HCT116 (cell line): ENCODE results near the gene TBKBP1. TPM values are rescaled to one million over a fixed set of nuclear protein-coding genes. Genes with fewer than 3 reads are reported as not detected.

Experiments
- ATAC-seq: fragments of 200-7000 bp; cut with Tn5 transposase; 2 replicates; pipeline ENCODE4 v1.9.1; 2020; ENCODE audit warnings: mild to moderate bottlenecking, moderate library complexity
- BruUV-seq: library from RNA; stranded (reverse); fragments of 400-500 nt; replicated peaks from 2 replicates; lab custom pipeline; 2021; lab: Mats Ljungman, UMichigan
- CTCF ChIA-PET: fragments of 300-600 bp; sonication (Branson Sonifier 250); formaldehyde crosslinking; loops from one replicate; lab custom pipeline; 2021; ENCODE audit warnings: antibody characterized with exemption; lab: Charles Lee
- POLR2A ChIA-PET: fragments of 300-600, 350-600 bp; sonication (Branson Sonifier 250); formaldehyde crosslinking; loops from one replicate; lab custom pipeline; 2021; ENCODE audit warnings: antibody characterized with exemption; lab: Charles Lee
- RAD21 ChIA-PET, 2 experiments: fragments of 300-600 bp; sonication (Branson Sonifier 250); formaldehyde crosslinking; loops; one replicate each; lab custom pipeline; 2023; ENCODE audit warnings: low total read pairs in 2 of 2; ENCODE audit not compliant: uncharacterized antibody in 2 of 2, unreplicated experiment in 2 of 2, low non-redundant PET in 1 of 2; lab: Charles Lee
- DNase-seq: peaks from one replicate; pipeline ENCODE4 v3.0.0-alpha.2; 2010; ENCODE audit warnings: low read depth, low spot score
- H2AFZ ChIP-seq: fragments of 200-600 bp; shearing (Covaris generic), sonication (generic); 2 replicates; pipeline ENCODE4 v1.6.1; 2017; ENCODE audit warnings: low read depth, mixed run types, mixed read lengths, antibody characterized with exemption, low read length; ENCODE audit not compliant: poor library complexity, severe bottlenecking
- H3K27ac ChIP-seq: 2 replicates; pipeline ENCODE4 v1.5.1; 2012; ENCODE audit warnings: low read depth, low read length
- H3K27me3 ChIP-seq: fragments of 200-600 bp; sonication (generic); 2 replicates; pipeline ENCODE4 v1.6.1; 2016; ENCODE audit warnings: mixed run types, low read length, mixed read lengths; ENCODE audit not compliant: insufficient read depth
- H3K36me3 ChIP-seq, 2 experiments: fragments of 200-500 bp in 1 of 2; fragments of 200-600 bp in 1 of 2; sonication (Bioruptor generic) in 1 of 2; sonication (generic) in 1 of 2; 2 replicates each; pipeline versions ENCODE4 v1.5.1 to v1.6.1; 2014 to 2016; ENCODE audit warnings: low read length in 2 of 2, inconsistent platforms in 1 of 2, mixed read lengths in 1 of 2, mixed run types in 1 of 2; ENCODE audit not compliant: insufficient read depth in 2 of 2, control insufficient read depth in 1 of 2
- H3K4me1 ChIP-seq, 2 experiments: fragments of 200-600 bp in 1 of 2; sonication (generic) in 1 of 2; 2 replicates each; pipeline versions ENCODE4 v1.5.1 to v1.6.1; 2012 to 2017; ENCODE audit warnings: low read length in 2 of 2, inconsistent platforms in 1 of 2, mild to moderate bottlenecking in 1 of 2, mixed read lengths in 1 of 2, mixed run types in 1 of 2, moderate library complexity in 1 of 2; ENCODE audit not compliant: insufficient read depth in 2 of 2, control insufficient read depth in 1 of 2
- H3K4me2 ChIP-seq: fragments of 200-600 bp; sonication (generic); 2 replicates; pipeline ENCODE4 v1.6.1; 2017; ENCODE audit warnings: mixed run types, low read length, mixed read lengths
- H3K4me3 ChIP-seq, 2 experiments: fragments of 200-600 bp in 1 of 2; sonication (generic) in 1 of 2; replicated peaks in 1 of 2; 2 replicates each; pipeline ENCODE4 v1.5.1; 2011 to 2016; ENCODE audit warnings: low read length in 2 of 2, control low read depth in 1 of 2, low read depth in 1 of 2, mild to moderate bottlenecking in 1 of 2, mixed read lengths in 1 of 2, mixed run types in 1 of 2
- H3K79me2 ChIP-seq: fragments of 200-600 bp; sonication (generic); 2 replicates; pipeline ENCODE4 v1.6.1; 2017; ENCODE audit warnings: mild to moderate bottlenecking, mixed run types, low read length, moderate library complexity, mixed read lengths; ENCODE audit not compliant: insufficient read depth
- H3K9ac ChIP-seq: fragments of 200-600 bp; sonication (generic); 2 replicates; pipeline ENCODE4 v1.6.1; 2016; ENCODE audit warnings: low read length, mixed read lengths
- H3K9me2 ChIP-seq: fragments of 200-600 bp; sonication (generic), shearing (Covaris generic); 2 replicates; pipeline ENCODE4 v1.6.1; 2017; ENCODE audit warnings: mixed run types, mild to moderate bottlenecking, moderate library complexity; ENCODE audit not compliant: insufficient read depth
- H3K9me3 ChIP-seq, 2 experiments: fragments of 200-500 bp in 1 of 2; fragments of 200-600 bp in 1 of 2; sonication (Bioruptor generic) in 1 of 2; sonication (generic) in 1 of 2; 2 replicates each; pipeline ENCODE4 v1.6.1; 2014 to 2017; ENCODE audit warnings: low read length in 2 of 2, mixed read lengths in 2 of 2, inconsistent platforms in 1 of 2, low read depth in 1 of 2, mild to moderate bottlenecking in 1 of 2, mixed run types in 1 of 2, moderate library complexity in 1 of 2; ENCODE audit not compliant: control insufficient read depth in 1 of 2, insufficient read depth in 1 of 2
- H4K20me1 ChIP-seq: fragments of 200-600 bp; sonication (generic), shearing (Covaris generic); 2 replicates; pipeline ENCODE4 v1.6.1; 2017; ENCODE audit warnings: mixed run types, mild to moderate bottlenecking, moderate library complexity; ENCODE audit not compliant: insufficient read depth
- CBX3 ChIP-seq: IDR thresholded peaks from 2 replicates; pipeline ENCODE4 v1.6.1; 2012; ENCODE audit warnings: low read depth
- CTCF ChIP-seq, 3 experiments: fragments of 200-600 bp in 1 of 3; sonication (generic) in 1 of 3; IDR thresholded peaks in 2 of 3; conservative IDR thresholded peaks in 1 of 3; 2 replicates each; pipeline ENCODE4 v1.5.1; 2012 to 2017; ENCODE audit warnings: low read depth in 2 of 3, low read length in 2 of 3, antibody characterized with exemption in 1 of 3, borderline replicate concordance in 1 of 3, control low read depth in 1 of 3, mild to moderate bottlenecking in 1 of 3, mixed read lengths in 1 of 3, mixed run types in 1 of 3, moderate library complexity in 1 of 3; ENCODE audit not compliant: insufficient read depth in 1 of 3
- EGR1 ChIP-seq: IDR thresholded peaks from 2 replicates; pipeline ENCODE4 v1.6.1; 2012; ENCODE audit warnings: low read depth
- EZH2 ChIP-seq: fragments of 200-600 bp; sonication (generic); IDR thresholded peaks from 2 replicates; pipeline ENCODE4 v1.6.1; 2017; ENCODE audit warnings: antibody characterized with exemption, mixed run types
- EZH2phosphoT487 ChIP-seq: fragments of 200-600 bp; IDR thresholded peaks from 2 replicates; pipeline ENCODE4 v1.6.1; 2018; ENCODE audit warnings: antibody characterized with exemption, borderline replicate concordance
- FOSL1 ChIP-seq: IDR thresholded peaks from 2 replicates; pipeline ENCODE4 v1.6.1; 2012; ENCODE audit warnings: low read depth
- POLR2A ChIP-seq: IDR thresholded peaks from 2 replicates; pipeline ENCODE4 v1.7.0; 2011; ENCODE audit warnings: borderline replicate concordance; ENCODE audit not compliant: insufficient read depth, insufficient read length; ENCODE audit errors: extremely low read depth
- RAD21 ChIP-seq: IDR thresholded peaks from 2 replicates; pipeline ENCODE4 v1.6.1; 2012; ENCODE audit warnings: low read depth, mild to moderate bottlenecking
- SP1 ChIP-seq: IDR thresholded peaks from 2 replicates; pipeline ENCODE4 v1.6.1; 2012; ENCODE audit warnings: low read depth
- SRF ChIP-seq: IDR thresholded peaks from 2 replicates; pipeline ENCODE4 v1.6.1; 2012; ENCODE audit warnings: low read depth
- TCF7L2 ChIP-seq: IDR thresholded peaks from 2 replicates; pipeline ENCODE4 v1.7.0; 2011; ENCODE audit warnings: borderline replicate concordance, inconsistent platforms; ENCODE audit not compliant: insufficient read depth, insufficient read length; ENCODE audit errors: extremely low read depth
- YY1 ChIP-seq: IDR thresholded peaks from 2 replicates; pipeline ENCODE4 v1.6.1; 2011; ENCODE audit warnings: low read length, low read depth, moderate library complexity, mild to moderate bottlenecking; ENCODE audit not compliant: insufficient replicate concordance; ENCODE audit errors: extremely low read depth
- ZFX ChIP-seq: fragments of 450-650 bp; IDR thresholded peaks from 2 replicates; pipeline ENCODE4 v1.6.1; 2017
- ZNF274 ChIP-seq: fragments of 200-500 bp; sonication (Bioruptor generic); IDR thresholded peaks from 2 replicates; pipeline ENCODE4 v1.6.1; 2014; ENCODE audit warnings: mild to moderate bottlenecking, low read depth, low read length, inconsistent platforms
- intact Hi-C: fragments of 100-400 bp; cut with micrococcal nuclease; formaldehyde crosslinking; loops from 2 replicates; pipeline ENCODE4 v1.10.0; 2022
- total RNA-seq: library from RNA; stranded (reverse); gene quantifications from one replicate; pipeline ENCODE4 v1.2.1, GENCODE V29; 2021; ENCODE audit not compliant: unreplicated experiment
- TF ChIP-seq, protein P1 (sequence below): IDR thresholded peaks from 2 replicates; pipeline ENCODE4 v1.6.1; 2011; ENCODE audit warnings: mild to moderate bottlenecking, low read length, moderate library complexity; ENCODE audit not compliant: insufficient replicate concordance; ENCODE audit errors: extremely low read depth
- TF ChIP-seq, protein P2 (sequence below): IDR thresholded peaks from 2 replicates; pipeline ENCODE4 v1.6.1; 2012

TBKBP1 gene
- total RNA-seq, 1 experiment from 2014 or later = 12.4 TPM

GRCh38 chr17:47709594-47709993 is 15.6 kb downstream of the TBKBP1 start:
- H3K4me1 ChIP-seq = peaks cover 0 to 9% of the 10 kb centered on the region in 2 experiments; a peak in 2 of 4 replicates
- intact Hi-C loops = no loop called here
- H3K79me2 ChIP-seq = no peaks in the 10 kb centered on the region
- H3K9me2 ChIP-seq = no peaks in the 10 kb centered on the region
- H3K27ac ChIP-seq = no peak overlapping the region
- H4K20me1 ChIP-seq = no peaks in the 10 kb centered on the region
- no peak overlapping the region for H2AFZ ChIP-seq
- TF ChIP-seq EZH2 (no peak), SP1 (no peak), EZH2phosphoT487 (no peak), TCF7L2 (no peak), CTCF (IDR thresholded peaks at IDR 0.05 in 2 of 3, conservative IDR thresholded peaks at IDR 0.05 in 1 of 3; ENCODE audit: borderline replicate concordance in 1 of 3, insufficient read depth in 1 of 3, low read depth in 2 of 3, low read length in 2 of 3) (no peak), CBX3 (no peak), POLR2A (no peak), SRF (no peak), EGR1 (no peak), YY1 (no peak), RAD21 (no peak), ZNF274 (no peak), FOSL1 (no peak), ZFX (no peak)
- TF ChIP-seq, protein P1, sequence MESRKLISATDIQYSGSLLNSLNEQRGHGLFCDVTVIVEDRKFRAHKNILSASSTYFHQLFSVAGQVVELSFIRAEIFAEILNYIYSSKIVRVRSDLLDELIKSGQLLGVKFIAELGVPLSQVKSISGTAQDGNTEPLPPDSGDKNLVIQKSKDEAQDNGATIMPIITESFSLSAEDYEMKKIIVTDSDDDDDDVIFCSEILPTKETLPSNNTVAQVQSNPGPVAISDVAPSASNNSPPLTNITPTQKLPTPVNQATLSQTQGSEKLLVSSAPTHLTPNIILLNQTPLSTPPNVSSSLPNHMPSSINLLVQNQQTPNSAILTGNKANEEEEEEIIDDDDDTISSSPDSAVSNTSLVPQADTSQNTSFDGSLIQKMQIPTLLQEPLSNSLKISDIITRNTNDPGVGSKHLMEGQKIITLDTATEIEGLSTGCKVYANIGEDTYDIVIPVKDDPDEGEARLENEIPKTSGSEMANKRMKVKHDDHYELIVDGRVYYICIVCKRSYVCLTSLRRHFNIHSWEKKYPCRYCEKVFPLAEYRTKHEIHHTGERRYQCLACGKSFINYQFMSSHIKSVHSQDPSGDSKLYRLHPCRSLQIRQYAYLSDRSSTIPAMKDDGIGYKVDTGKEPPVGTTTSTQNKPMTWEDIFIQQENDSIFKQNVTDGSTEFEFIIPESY = no peak
- TF ChIP-seq, protein P2, sequence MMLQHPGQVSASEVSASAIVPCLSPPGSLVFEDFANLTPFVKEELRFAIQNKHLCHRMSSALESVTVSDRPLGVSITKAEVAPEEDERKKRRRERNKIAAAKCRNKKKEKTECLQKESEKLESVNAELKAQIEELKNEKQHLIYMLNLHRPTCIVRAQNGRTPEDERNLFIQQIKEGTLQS = no peak
- BruUV-seq = no TSS peak
- ATAC-seq (no peak), DNase-seq (no peak)
- ChIA-PET CTCF (no interaction called here), POLR2A (no interaction called here), RAD21 (no interaction called here)
- H3K4me2 ChIP-seq = no peak overlapping the region
- H3K9me3 ChIP-seq = no peaks in the 10 kb centered on the region
- no peak overlapping the region for H3K9ac ChIP-seq
- no peak overlapping the region for H3K4me3 ChIP-seq
- peaks cover 17% of the 10 kb centered on the region; the same call in 1 of the 2 replicates for H3K27me3 ChIP-seq
- no peaks in the 10 kb centered on the region for H3K36me3 ChIP-seq
